ENCODE measurements around the gene ANKDD1A. TPM values are rescaled to one million over a fixed set of nuclear protein-coding genes. Genes with fewer than 3 reads are reported as not detected.

The ANKDD1A gene
- total and polyA plus RNA-seq, 7 donors: 0.60 to 9.4 (median 6.2) TPM; not detected in 1

- WGBS, 2 donors: 82 to 87% methylated on average over 12 of the region's 12 CpGs
- DNase-seq: no peak
- H3K9me3 ChIP-seq: no peaks in the 10 kb centered on the region
- no peaks in the 10 kb centered on the region for H3K27me3 ChIP-seq
- no peak overlapping the region for H3K4me3 ChIP-seq
- peak overlapping the region; percentile 52 to 71 (median 58) for H3K27ac ChIP-seq
- peaks cover 19 to 53% (median 27%) of the 10 kb centered on the region in 4 donors for H3K36me3 ChIP-seq
- TF ChIP-seq EP300 (IDR thresholded peaks at IDR 0.05) (no peak), CTCF (IDR thresholded peaks at IDR 0.05) (no peak), POLR2A (IDR thresholded peaks at IDR 0.05) (no peak), POLR2AphosphoS5 (IDR thresholded peaks at IDR 0.05) (no peak)
- intact Hi-C loops (cut with DNase I): no loop called here
- H3K4me1 ChIP-seq: peaks cover 0 to 42% (median 26%) of the 10 kb centered on the region in 4 donors
These were observed 46.3 kb upstream of the ANKDD1A start for GRCh38 chr15:64865126-64865997.

GRCh38 chr15:64865998-64866520, 45.6 kb upstream of the ANKDD1A start:
- no peak for TF ChIP-seq POLR2AphosphoS5 (IDR thresholded peaks at IDR 0.05)
- TF ChIP-seq CTCF (IDR thresholded peaks at IDR 0.05): no peak
- TF ChIP-seq POLR2A (IDR thresholded peaks at IDR 0.05): no peak
- TF ChIP-seq EP300 (IDR thresholded peaks at IDR 0.05): no peak
- Histone ChIP-seq H3K36me3 (peaks cover 12 to 46% (median 20%) of the 10 kb centered on the region in 4 donors), H3K9me3 (no peaks in the 10 kb centered on the region), H3K27me3 (no peaks in the 10 kb centered on the region), H3K4me3 (no peak overlapping the region), H3K4me1 (peaks cover 0 to 42% (median 25%) of the 10 kb centered on the region in 4 donors), H3K27ac (peak overlapping the region; percentile 52 to 71 (median 58))
- intact Hi-C loops (cut with DNase I): no loop called here
- WGBS, 2 donors: 75 to 76% methylated on average over 6 of the region's 6 CpGs
- no peak for DNase-seq

GRCh38 chr15:64869501-64869900, 42.2 kb upstream of the ANKDD1A start:
- Histone ChIP-seq H3K27ac (peak overlapping the region in 1 of 4 donors; percentile 47), H3K4me1 (peaks cover 0 to 51% (median 43%) of the 10 kb centered on the region in 4 donors), H3K36me3 (peaks cover 8 to 17% (median 12%) of the 10 kb centered on the region in 4 donors), H3K9me3 (no peaks in the 10 kb centered on the region), H3K4me3 (no peak overlapping the region), H3K27me3 (no peaks in the 10 kb centered on the region)
- DNase-seq: no peak
- intact Hi-C loops (cut with DNase I): no loop called here
- no peak for TF ChIP-seq POLR2A (IDR thresholded peaks at IDR 0.05)
- no peak for TF ChIP-seq CTCF (IDR thresholded peaks at IDR 0.05)
- no peak for TF ChIP-seq POLR2AphosphoS5 (IDR thresholded peaks at IDR 0.05)
- TF ChIP-seq EP300 (IDR thresholded peaks at IDR 0.05): no peak

GRCh38 chr15:64870353-64870752, 41.3 kb upstream of the ANKDD1A start:
- Histone ChIP-seq H3K27me3 (no peaks in the 10 kb centered on the region), H3K9me3 (no peaks in the 10 kb centered on the region), H3K4me1 (peaks cover 0 to 45% (median 41%) of the 10 kb centered on the region in 4 donors), H3K36me3 (peaks cover 2 to 8% (median 5%) of the 10 kb centered on the region in 4 donors), H3K4me3 (no peak overlapping the region), H3K27ac (peak overlapping the region; percentile 27 to 47 (median 40))
- TF ChIP-seq POLR2A (IDR thresholded peaks at IDR 0.05) (no peak), EP300 (IDR thresholded peaks at IDR 0.05) (no peak), CTCF (IDR thresholded peaks at IDR 0.05) (no peak), POLR2AphosphoS5 (IDR thresholded peaks at IDR 0.05) (no peak)
- intact Hi-C loops (cut with DNase I): no loop called here
- 68 to 80% methylated on average over 9 of the region's 9 CpGs for WGBS, 2 donors
- no peak for DNase-seq
